ENCODE results near the gene RFXAP.

RFXAP gene

DNA sequence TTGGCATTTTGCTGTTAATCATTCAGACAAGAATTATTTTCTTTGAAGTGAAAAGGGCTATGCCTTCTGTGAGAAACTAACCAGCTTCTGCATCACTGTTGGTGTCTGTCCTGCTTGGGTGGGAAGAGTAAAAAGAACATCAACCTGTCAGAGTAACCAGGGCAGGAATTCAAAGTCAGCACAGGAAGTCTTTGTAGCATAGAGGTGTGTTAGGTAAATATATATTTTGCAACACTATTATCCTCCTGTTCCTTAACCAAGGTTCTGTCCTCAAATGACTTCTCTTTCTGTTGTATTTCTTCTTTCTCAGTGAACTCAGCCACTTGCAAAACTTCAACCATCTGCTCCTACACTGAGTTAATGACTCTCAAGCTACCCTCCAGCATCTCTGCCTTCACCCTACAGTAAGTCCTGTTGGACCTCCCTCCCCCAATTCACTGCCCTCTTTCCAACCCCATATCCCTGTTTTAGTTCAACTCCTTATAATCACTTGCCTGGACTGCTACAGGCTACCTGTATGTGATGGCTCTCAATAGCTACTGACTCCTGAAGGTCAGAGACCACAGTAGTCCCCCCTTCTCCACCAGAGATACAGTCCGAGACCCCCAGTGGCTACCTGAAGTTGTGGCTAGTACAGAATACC is 51.1 kb downstream of the RFXAP start:
- no peak for DNase-seq (ENCODE audit: low read depth)

GRCh38 chr13:36872621-36873020 is 53.6 kb downstream of the RFXAP start:
- DNase-seq (ENCODE audit: low read depth) = no peak

- DNase-seq (ENCODE audit: low read depth) = no peak
Observed at GRCh38 chr13:36875431-36875830, 56.4 kb downstream of the RFXAP start.

DNA sequence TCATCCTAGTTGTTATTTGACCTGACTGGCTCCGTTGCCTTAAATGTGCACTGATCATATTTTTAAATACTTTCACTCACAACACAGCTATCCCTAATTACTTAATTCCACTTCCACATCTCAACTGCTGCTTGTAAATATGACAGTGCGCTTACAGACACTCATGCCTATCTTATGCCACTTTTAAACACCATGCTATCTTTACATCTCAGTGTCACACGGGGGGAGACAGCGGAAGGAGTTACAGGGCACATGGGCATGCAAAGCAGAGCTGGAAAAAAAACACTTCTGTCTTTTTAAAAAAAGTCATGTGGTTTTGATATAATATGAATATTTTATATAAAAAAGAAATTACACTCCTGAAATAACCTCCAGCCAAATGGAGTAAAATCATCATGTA is 56.9 kb downstream of the RFXAP start:
- DNase-seq (ENCODE audit: low read depth) = no peak

Measured in activated T-cell treated with anti-CD3 and anti-CD28 coated beads for 1 hour (primary cell).